Limb (tissue), 2 donors: ENCODE measurements around the gene IRF2BP1.
A peak's percentile ranks its signal among the peaks of the same experiment; 100 is the strongest.

Experiments used
- DNase-seq, 2 donors: peaks; one replicate each; pipeline ENCODE4 v3.0.0-alpha.2; 2016; ENCODE audit errors: extremely low spot score in 2 of 2

The IRF2BP1 gene, protein sequence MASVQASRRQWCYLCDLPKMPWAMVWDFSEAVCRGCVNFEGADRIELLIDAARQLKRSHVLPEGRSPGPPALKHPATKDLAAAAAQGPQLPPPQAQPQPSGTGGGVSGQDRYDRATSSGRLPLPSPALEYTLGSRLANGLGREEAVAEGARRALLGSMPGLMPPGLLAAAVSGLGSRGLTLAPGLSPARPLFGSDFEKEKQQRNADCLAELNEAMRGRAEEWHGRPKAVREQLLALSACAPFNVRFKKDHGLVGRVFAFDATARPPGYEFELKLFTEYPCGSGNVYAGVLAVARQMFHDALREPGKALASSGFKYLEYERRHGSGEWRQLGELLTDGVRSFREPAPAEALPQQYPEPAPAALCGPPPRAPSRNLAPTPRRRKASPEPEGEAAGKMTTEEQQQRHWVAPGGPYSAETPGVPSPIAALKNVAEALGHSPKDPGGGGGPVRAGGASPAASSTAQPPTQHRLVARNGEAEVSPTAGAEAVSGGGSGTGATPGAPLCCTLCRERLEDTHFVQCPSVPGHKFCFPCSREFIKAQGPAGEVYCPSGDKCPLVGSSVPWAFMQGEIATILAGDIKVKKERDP

DNA sequence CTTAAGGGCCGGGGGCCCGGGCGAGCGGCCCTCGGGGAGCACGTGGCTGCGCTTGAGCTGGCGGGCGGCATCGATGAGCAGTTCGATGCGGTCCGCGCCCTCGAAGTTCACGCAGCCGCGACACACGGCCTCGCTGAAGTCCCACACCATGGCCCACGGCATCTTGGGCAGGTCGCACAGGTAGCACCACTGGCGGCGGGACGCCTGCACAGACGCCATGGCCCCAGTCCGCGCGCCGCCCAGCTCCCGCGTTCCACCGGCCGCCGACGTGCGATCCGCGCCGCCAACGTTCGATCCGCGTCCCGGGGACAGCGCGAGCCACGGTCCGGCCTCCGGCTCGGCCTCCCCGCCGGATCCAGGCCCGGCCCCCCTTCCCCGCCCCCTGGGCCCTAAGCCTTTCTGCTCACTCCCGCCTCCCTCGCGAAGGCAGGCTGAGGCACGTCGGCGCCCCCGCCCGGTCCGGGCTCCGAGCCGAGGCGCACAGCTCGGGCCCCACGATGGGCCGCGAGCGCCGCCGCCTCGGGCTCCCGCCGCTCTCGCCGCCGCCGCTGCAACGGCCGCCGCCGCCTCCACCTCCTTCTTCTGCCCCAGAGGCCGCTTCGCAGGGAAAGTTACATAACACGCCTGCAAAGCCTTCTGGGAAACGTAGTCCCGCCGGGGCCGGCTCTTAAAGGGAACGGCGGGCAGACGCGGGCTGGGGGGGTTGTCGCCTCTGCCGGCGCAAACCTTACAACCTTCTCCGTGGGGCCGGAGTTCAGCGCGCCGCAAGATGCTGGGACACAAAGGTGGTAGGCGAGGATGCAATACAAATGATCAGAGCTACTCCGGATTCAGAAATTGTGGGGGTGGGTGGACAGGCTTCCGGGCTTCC is at the start of gene IRF2BP1:
IRF2BP1 (minus strand) TSS at position 586 of the 871 bp plus-strand sequence; CDS start at position 219, 367 bp downstream.
- DNase-seq = peak; percentile 93 to 95

DNA sequence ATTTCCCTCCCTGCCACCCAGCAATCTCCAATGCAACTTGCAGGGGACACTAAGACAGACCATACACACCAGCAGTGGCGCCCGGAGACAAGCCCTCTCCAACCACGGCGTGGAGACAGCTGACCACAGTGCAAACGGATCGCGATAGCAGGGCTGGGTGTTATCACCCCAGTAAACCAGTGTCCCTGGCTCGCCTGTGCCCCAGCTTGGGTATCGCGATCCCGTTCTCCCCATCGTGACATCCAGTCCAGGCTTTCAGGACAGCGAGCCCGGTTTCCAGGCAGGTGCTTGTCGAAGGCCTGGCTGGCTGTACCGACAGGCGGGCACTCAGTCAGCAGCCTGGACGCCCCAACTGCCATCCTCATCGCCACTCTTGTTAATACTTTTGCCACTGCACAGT is 49.3 kb upstream of the IRF2BP1 start:
- DNase-seq = no peak

DNA sequence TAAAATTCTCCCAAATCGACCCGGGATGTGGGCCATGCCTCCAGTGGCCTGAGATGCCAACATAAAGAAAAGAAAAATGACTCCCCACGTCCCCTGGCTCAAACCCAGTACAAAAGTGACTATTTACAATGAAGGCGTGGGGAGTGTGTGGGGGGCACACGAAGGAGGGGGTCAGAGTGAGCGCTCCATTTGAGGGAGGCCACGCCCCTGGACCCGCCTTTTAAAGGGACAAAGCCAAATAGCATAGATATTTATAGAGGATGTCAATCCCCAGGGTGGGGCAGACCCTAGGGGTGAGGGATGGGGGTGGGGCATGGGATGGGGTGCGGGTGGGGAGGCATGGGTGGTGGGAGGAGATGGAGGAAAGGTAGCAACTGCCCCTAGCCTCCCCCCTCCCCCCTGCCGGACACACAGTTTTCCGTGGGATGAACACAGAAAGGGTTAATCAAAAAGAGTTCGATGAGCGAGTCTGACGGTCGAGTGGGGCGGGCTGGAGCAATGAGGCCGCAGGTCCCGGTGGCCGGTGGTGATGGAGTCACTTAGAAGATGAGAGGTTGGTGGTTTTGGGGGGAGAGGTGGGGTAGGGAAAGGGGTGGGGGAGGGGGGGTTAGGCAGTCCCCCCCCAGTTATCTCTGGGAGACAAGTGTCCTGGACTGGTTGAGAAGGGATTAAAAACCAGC is 48.8 kb upstream of the IRF2BP1 start:
- DNase-seq = no peak

DNA sequence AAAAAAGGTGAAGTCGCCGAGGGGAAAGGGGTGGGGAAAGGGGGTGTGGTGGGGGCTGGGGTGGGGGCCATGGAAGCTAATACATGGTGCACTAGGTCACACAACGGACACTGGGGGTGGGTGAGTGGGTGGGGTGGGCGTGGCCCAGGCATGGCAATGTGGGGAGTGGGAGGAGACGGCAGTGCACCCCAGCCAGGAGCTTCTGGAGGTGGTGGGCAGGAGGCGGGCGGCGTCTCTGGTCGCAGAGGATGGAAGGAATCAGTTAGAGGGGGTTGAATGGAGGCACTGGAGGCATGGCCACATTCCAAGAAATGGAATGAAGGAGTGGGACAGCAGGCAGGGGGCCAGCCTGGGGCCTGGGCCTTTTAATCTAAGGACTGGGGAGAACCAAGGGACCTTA is 47.8 kb upstream of the IRF2BP1 start:
- DNase-seq = no peak

DNA sequence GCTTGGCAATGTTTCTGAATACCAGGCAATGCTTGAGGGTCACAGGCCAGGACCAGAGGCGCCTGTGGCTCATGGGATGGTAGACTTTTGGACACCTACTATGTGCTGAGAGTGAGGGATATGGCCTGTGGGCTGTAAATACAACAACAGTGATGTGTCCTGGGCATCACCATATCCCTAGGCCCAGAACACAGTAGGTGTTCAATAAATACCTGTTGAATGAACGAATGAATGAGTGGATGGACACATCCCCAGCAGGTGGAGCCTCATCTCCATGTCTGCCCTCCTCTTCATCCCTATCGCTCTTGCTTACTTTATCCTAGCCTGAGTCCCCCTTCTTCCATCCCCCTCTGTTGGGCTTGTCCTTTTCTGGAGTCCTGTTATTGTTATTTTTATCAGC is 45.1 kb upstream of the IRF2BP1 start:
- DNase-seq = no peak

DNA sequence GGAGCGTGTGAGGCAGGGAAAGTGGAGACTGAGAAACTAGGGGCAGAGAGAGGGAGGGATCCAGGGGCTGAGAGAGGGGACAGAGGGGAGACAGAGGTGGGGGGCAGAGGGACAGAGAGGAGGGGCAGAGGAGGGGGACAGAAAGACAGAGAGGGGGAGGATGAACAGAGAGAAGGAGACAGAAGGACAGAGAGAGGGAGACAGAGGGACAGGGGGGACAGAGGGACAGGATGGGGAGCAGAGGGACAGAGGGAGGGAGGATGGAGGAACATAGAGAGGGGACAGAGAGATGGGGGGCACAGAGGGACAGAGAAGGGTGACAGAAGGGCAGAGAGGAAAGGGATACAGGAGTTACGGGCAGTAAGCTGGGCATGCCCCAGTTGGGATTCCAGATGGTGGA is 43.3 kb upstream of the IRF2BP1 start:
- no peak for DNase-seq

DNA sequence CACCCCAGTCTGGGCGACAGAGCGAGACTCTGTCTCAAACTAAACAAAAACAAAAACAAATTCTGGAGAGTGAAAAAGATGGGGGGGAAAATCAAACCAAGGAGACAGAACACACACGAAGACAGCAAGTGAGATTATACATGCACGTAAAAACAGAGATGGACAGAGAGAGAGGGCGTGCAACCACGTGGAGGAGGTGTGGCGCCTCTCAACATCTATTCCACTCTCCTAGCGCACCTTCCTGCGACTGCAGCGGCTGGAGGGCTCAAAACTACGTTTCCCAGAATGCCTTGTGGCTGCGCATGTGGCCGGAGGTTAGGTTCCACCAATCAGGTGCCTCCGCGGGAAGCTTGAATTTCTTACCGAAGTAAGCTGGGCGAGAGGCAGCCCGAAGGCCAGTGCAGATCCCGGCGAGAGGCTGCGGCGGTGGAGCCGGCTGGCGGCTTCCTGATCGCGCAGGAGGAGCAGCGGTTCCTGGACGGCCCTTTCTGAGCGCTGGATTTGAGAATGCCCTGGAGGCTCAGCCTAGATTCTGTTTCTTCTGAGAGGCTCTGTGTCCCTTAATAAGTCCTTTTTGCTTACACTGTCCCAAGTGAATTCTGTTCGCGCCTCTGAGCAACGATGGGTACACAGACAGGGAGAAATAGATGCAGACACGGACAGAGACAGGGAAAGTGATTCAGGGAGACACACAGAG is 41.8 kb upstream of the IRF2BP1 start:
- DNase-seq = peak; percentile 81 to 89

DNA sequence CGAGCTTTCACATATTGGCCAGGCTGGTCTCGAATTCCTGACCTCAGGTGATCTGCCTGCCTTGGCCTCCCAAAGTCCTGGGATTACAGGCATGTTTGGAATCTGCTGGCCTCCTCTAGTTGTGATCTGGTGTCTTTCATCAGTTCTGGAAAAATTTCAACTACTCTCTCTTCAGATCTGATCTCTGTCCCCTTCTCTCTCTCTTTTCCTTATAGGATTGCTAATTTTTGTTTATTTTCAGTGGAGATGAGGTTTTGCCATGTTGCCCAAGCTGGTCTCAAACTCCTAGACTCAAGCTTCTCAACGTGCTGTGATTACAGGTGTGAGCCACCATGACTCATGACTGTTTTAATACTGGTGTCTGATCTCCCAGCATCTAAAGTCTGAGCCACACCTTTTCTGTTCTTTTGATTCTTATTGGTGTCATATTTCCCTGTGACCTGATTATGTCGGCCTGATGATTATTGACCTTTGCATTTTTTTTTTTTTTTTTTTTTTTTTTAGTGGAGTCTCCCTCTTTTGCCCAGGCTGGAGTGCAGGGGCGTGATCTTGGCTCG is 39.0 kb upstream of the IRF2BP1 start:
- no peak for DNase-seq

DNA sequence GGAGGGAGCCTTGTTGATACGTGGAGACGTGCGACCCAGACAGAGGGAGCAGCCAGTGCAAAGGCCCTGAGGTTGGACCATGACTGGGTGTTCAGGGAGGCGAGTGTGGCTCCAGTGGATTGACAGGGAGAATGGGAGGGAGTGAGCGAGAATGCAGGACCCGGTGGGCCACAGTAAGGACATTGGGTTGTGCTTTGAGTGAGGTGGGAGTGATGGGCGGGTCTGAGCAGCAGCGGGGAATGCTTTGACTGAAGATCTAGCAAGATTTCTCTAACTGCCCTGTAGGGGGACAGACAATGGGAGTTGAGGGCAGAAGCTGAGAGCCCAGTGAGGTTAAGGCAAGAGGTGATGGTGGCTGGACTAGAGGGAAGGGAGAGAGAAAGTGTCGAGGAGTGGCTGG is 36.3 kb upstream of the IRF2BP1 start:
- DNase-seq = no peak

DNA sequence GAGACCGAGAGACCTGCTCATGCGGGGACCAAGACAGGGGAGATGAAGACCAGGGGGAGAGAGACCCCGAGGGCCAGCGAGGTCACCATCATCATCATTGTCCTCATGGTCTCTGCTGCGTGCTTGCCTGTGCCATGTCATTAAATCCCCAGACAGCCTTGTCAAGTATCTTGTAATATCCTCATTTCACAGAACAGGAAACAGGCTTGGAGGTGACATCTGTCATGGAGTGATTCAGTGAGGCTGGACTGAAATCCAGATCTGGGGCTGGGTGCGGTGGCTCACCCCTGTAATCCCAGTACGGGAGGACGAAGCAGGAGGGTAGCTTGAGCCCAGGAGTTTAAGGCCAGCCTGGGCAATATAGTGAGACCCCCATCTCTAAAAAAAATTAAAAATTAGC is 34.5 kb upstream of the IRF2BP1 start:
- DNase-seq = no peak

DNA sequence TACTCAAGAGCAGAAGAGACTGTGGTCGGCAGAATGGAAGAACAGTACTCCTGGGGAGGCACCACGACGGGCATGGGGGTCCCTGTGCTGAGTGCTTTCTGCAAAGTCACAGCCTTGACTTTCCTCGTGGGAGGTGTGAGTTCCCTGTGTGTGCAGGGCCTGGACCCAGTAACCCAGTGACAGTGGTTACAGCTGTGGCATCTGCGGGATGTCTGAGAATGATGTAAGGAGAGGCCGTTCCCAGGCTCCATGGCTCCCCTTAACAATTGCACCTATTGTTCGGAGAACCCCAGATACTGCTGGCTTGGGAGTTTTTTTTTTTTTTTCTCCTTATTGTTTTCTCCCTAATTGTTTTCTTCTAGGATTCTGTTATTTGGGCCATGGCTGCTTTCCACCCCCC is 33.7 kb upstream of the IRF2BP1 start:
- DNase-seq = no peak

DNA sequence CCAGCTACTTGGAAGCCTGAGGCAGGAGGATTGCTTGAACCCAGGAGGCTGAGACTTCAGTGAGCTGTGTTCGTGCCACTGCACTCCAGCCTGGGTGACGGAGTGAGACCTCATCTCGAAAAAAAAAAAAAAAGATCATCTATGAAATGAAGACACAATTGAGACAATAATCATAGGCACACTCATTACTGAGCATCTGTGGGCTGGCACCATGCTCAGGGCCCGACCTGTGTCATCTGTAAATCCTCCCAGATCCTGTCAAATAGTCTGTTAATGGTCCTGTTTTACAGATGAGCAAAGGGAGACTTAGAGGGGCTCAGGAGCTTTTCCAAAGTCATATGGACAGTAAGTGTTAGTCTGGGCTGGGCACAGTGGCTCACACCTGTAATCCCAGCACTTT is 32.8 kb upstream of the IRF2BP1 start:
- no peak for DNase-seq

DNA sequence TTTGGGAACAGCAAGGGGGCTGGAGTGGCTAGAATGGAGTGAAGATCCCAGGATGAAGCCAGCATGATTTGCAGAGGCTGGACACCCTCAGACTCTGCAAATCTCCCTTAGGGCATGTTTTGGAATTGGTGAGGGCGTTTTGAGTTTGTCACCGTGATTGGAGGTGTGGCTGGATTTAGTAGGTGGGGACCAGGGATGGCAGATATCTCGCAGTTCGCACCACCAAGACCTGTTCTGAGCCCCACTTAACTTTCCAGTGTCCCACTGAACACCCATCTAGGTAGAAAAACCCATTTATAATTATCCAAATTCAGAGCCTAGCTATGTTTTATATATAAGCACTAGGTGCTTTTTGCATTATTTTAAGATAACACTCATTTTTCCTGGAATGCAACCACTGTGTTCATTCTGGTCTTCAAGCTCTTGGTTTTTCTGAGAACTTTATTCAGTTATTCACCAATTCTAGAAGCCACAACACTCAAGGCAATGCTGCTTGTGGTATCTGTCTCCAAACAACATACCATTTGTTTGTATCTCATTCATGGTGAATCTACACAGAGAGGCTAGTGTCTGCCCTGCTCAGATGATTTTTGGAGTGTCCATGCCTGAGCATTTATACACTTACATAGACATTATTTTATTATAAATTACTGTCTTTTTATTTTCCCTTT is 31.6 kb upstream of the IRF2BP1 start:
- DNase-seq = no peak

DNA sequence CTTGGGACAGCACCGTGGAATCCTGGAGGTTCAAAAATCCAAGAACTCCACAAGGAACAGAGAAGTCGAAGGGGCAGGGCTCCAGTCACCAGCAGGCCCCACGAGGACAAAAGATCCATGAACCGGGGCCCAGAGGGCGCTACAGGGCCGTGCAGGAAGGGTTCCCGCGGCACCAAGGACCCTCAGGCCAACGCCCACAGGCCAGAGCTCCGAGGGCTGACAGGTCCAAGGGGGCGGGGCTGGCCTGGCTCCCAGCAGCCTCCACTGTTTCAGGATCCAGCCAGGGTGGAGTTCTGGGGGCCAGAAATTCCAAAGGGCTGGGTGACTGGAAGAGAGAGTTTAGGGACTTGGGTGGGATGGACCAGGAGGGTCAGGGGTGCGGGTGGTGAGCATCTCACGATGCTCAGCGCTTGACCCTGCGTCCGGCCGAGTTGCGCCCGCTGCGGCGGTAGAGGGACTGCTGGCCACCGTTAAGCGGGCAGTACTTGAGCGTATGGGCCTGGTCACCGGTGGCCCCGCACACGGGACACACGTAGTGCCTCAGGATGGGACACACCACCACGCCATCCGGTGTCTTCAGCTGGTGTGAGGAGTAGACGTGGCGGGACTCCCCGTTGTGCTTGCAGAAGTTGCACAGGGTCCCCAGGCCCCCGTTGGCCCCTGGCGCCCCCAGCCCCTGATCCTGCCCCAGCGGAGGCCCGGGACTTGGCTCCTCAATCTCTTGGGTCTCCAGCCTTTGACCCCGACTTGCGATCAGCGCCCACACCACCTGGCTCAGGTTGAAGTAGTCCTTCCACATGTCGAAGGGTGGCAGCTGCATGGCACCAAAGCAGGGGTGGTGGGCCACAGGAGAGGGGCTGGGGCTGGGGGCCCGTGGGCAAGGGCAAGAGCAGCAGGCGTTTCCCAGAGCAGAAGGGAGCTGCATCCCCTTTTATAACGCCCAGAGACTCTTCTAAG is 28.2 kb upstream of the IRF2BP1 start, which contains the start of gene NANOS2:
NANOS2 (minus strand) TSS at position 905 of the 957 bp plus-strand sequence; CDS start at position 820, 85 bp downstream.
- DNase-seq = no peak

DNA sequence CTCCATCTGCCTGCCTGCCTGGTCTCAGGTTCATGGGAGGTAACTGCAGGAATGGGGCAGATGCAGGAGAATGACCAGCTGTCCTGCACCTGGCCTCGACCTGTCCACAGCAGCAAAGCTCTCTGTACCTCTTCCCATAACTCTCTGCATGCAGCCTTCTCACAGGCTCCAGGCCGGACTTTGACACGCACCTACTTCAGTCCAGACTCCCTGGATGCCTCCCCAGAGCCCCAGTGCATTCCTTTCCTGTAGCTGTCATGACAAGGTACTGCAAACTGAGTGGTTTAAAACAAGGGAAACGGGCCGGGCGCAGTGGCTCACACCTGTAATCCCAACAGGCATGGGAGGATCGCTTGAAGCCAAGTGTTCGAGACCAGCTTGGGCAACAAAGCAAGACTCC is 25.4 kb upstream of the IRF2BP1 start:
- DNase-seq = no peak

DNA sequence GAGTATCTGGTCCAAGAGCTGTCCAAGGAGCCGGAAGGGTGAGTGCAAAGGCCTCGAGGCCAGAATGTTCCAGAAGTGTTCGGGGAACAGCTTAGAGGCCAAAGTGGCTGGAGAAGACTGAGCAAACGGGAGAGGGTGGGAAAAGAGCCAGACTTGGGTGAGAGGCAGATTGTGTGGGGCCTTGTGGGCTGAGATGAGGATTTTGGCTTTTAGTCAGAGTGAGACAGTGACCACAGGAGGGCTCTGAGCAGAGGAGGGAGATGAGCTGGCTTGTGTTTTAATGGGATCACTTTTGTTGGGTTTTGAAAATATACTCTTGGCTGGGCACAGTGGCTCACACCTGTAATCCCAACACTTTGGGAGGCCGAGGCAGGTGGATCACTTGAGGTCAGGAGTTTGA is 23.0 kb upstream of the IRF2BP1 start:
- no peak for DNase-seq

DNA sequence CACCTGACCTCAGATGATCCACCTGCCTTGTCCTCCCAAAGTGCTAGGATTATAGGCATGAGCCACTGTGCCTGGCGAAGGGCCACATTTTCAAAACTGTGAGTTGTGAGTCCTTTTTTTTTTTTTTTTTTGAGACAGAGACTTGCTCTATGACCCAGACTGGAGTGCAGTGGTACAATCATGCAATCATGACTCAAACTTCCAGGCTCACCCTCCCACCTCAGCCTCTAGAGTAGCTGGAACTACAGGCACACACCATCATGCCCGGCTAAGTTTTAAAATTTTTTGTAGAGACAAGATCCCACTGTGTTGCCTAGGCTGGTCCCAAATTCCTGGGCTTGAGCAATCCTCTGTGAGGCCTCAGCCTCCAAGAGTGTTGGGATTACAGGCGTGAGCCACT is 20.3 kb upstream of the IRF2BP1 start:
- DNase-seq = no peak

DNA sequence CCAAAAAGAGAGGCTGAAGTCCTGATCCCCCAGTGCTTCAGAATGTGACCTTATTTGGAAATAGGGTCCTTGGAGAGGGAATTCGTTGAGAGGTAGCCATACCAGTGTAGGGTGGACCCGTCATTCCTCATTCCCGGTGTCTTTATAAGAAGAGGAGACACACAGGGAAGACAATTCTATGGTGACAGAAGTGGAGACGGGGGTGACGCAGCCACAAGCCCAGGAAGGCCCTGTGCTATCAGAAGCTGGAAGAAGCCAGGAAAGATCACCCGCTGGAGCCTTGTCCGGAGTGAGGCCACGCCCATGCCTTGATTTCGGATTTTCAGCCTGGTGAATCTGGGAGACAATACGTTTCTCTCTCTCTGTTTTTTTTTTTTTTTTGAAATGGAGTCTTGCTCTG is 19.1 kb upstream of the IRF2BP1 start:
- DNase-seq = no peak
